OCI-LY1 (cell line): ENCODE results near the gene OR2V2.

Experiments
- H2AFZ ChIP-seq: fragments of 200-600 bp; sonication (generic), shearing (Covaris generic); 2 replicates; pipeline ENCODE4 v1.6.0; 2014; ENCODE audit warnings: antibody characterized with exemption, mild to moderate bottlenecking, low read length
- H3F3A ChIP-seq: fragments of 200-600 bp; sonication (generic), shearing (Covaris generic); 2 replicates; pipeline ENCODE4 v1.6.0; 2014; ENCODE audit warnings: mild to moderate bottlenecking, antibody characterized with exemption, low read length, moderate library complexity; ENCODE audit not compliant: insufficient read depth
- H3K27ac ChIP-seq: fragments of 200-600 bp; sonication (generic); 2 replicates; pipeline ENCODE4 v1.5.1; 2014; ENCODE audit warnings: low read length, mixed run types, mild to moderate bottlenecking, low read depth; ENCODE audit not compliant: poor library complexity, severe bottlenecking
- H3K27me3 ChIP-seq: fragments of 200-600 bp; sonication (generic); 2 replicates; pipeline ENCODE4 v1.6.0; 2014; ENCODE audit warnings: antibody characterized with exemption, mild to moderate bottlenecking, low read length, moderate library complexity; ENCODE audit not compliant: insufficient read depth
- H3K36me3 ChIP-seq: fragments of 200-600 bp; sonication (generic); 2 replicates; pipeline ENCODE4 v1.6.1; 2014; ENCODE audit warnings: mild to moderate bottlenecking, antibody characterized with exemption, low read length, moderate library complexity, mixed read lengths; ENCODE audit not compliant: insufficient read depth
- H3K4me1 ChIP-seq: fragments of 200-600 bp; sonication (generic); 2 replicates; pipeline ENCODE4 v1.5.1; 2014; ENCODE audit warnings: mild to moderate bottlenecking, low read length, moderate library complexity; ENCODE audit not compliant: insufficient read depth, severe bottlenecking
- H3K4me2 ChIP-seq: fragments of 200-600 bp; sonication (generic), shearing (Covaris generic); 2 replicates; pipeline ENCODE4 v1.6.1; 2014; ENCODE audit warnings: low read length
- H3K4me3 ChIP-seq: fragments of 200-600 bp; sonication (generic); 2 replicates; pipeline ENCODE4 v1.5.1; 2014; ENCODE audit warnings: low read length, low read depth, mild to moderate bottlenecking, mixed read lengths; ENCODE audit not compliant: poor library complexity, severe bottlenecking
- H3K79me2 ChIP-seq: fragments of 200-600 bp; shearing (Covaris generic); 2 replicates; pipeline ENCODE4 v1.6.1; 2016; ENCODE audit warnings: mixed run types, low read length, mixed read lengths; ENCODE audit not compliant: insufficient read depth
- H3K9ac ChIP-seq: fragments of 200-600 bp; sonication (generic), shearing (Covaris generic); 2 replicates; pipeline ENCODE4 v1.6.1; 2014; ENCODE audit warnings: mild to moderate bottlenecking, low read length, mixed read lengths
- H3K9me2 ChIP-seq: fragments of 200-600 bp; sonication (generic), shearing (Covaris generic); 2 replicates; pipeline ENCODE4 v1.6.1; 2014; ENCODE audit warnings: low read depth, mild to moderate bottlenecking, low read length, mixed read lengths
- H3K9me3 ChIP-seq: fragments of 200-600 bp; shearing (Covaris generic); 2 replicates; pipeline ENCODE4 v1.6.1; 2014; ENCODE audit warnings: low read length, mixed read lengths
- H4K20me1 ChIP-seq: fragments of 200-600 bp; sonication (generic), shearing (Covaris generic); 2 replicates; pipeline ENCODE4 v1.6.0; 2016; ENCODE audit warnings: mild to moderate bottlenecking, low read length; ENCODE audit not compliant: insufficient read depth
- EZH2 ChIP-seq: fragments of 200-600 bp; sonication (generic), shearing (Covaris generic); IDR thresholded peaks from 2 replicates; pipeline ENCODE4 v1.8.0; 2017; ENCODE audit warnings: borderline replicate concordance, mixed run types, mild to moderate bottlenecking, antibody characterized with exemption, low read length, moderate library complexity, mixed read lengths
- TF ChIP-seq, protein P1 (sequence below): fragments of 200-600 bp; sonication (generic), shearing (Covaris generic); IDR thresholded peaks from 2 replicates; pipeline ENCODE4 v1.5.1; 2017; ENCODE audit warnings: mild to moderate bottlenecking, antibody characterized with exemption, low read length, moderate library complexity, mixed read lengths

The OR2V2 gene

DNA sequence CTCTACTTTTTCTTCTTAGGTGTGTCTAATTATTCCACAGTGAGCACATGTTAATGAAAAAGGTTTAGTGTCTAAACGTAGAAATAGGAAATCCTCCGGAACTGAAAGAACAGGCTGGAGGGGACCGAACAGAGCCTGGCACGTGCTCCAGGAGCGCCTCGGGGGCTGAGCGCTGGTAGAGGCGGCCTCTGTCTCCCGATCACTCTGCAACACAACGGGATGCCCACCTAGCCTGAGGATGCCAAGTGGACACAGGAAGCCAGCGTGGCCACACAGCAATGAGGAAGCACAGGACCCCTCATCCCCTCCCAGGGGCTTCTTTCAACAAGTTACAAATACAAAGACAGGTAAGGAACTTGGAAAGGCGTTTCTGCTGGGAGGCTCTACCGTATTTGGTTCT is 38.2 kb downstream of the OR2V2 start:
- H3K9me3 ChIP-seq, result no peaks in the 10 kb centered on the region
- H3K4me2 ChIP-seq, result no peak overlapping the region
- H3K79me2 ChIP-seq, result no peaks in the 10 kb centered on the region
- peaks cover 19% of the 10 kb centered on the region for H3F3A ChIP-seq
- H2AFZ ChIP-seq, result no peak overlapping the region
- peaks cover 38% of the 10 kb centered on the region for H3K4me1 ChIP-seq
- H3K4me3 ChIP-seq, result no peak overlapping the region
- no peak overlapping the region for H3K27ac ChIP-seq
- no peaks in the 10 kb centered on the region for H3K27me3 ChIP-seq
- H3K9me2 ChIP-seq, result no peaks in the 10 kb centered on the region
- no peaks in the 10 kb centered on the region for H3K36me3 ChIP-seq
- TF ChIP-seq EZH2, result no peak
- TF ChIP-seq, protein P1, sequence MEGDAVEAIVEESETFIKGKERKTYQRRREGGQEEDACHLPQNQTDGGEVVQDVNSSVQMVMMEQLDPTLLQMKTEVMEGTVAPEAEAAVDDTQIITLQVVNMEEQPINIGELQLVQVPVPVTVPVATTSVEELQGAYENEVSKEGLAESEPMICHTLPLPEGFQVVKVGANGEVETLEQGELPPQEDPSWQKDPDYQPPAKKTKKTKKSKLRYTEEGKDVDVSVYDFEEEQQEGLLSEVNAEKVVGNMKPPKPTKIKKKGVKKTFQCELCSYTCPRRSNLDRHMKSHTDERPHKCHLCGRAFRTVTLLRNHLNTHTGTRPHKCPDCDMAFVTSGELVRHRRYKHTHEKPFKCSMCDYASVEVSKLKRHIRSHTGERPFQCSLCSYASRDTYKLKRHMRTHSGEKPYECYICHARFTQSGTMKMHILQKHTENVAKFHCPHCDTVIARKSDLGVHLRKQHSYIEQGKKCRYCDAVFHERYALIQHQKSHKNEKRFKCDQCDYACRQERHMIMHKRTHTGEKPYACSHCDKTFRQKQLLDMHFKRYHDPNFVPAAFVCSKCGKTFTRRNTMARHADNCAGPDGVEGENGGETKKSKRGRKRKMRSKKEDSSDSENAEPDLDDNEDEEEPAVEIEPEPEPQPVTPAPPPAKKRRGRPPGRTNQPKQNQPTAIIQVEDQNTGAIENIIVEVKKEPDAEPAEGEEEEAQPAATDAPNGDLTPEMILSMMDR, result no peak
- H3K9ac ChIP-seq, result no peak overlapping the region
- H4K20me1 ChIP-seq, result no peaks in the 10 kb centered on the region

DNA sequence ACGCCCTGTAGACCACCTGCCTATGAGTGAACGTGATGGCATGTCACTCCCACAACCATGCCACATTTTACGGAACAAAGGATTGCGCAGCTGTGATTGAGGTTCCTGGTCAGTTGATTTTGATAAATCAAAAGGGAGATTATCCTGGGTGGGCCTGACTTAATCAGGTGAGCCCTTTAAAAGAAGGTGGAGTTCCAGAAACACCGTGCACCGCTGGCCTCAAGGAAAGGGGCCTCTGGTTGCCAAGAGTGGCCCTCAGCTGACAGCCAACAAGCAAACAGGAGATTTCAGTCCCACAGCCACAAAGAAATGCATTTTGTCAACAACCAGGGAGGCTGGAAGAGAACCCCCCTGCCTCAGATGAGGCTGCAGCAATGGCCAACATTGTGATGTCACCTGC is 38.6 kb downstream of the OR2V2 start:
- Histone ChIP-seq H3K9me3 (no peaks in the 10 kb centered on the region), H3K79me2 (no peaks in the 10 kb centered on the region), H3K9ac (no peak overlapping the region), H3K4me3 (no peak overlapping the region), H2AFZ (no peak overlapping the region), H3K27ac (no peak overlapping the region), H3K36me3 (no peaks in the 10 kb centered on the region), H3K27me3 (no peaks in the 10 kb centered on the region), H3K9me2 (no peaks in the 10 kb centered on the region), H3K4me2 (no peak overlapping the region), H3K4me1 (peaks cover 38% of the 10 kb centered on the region), H3F3A (peaks cover 19% of the 10 kb centered on the region), H4K20me1 (no peaks in the 10 kb centered on the region)
- no peak for TF ChIP-seq EZH2
- TF ChIP-seq, protein P1, result no peak

DNA sequence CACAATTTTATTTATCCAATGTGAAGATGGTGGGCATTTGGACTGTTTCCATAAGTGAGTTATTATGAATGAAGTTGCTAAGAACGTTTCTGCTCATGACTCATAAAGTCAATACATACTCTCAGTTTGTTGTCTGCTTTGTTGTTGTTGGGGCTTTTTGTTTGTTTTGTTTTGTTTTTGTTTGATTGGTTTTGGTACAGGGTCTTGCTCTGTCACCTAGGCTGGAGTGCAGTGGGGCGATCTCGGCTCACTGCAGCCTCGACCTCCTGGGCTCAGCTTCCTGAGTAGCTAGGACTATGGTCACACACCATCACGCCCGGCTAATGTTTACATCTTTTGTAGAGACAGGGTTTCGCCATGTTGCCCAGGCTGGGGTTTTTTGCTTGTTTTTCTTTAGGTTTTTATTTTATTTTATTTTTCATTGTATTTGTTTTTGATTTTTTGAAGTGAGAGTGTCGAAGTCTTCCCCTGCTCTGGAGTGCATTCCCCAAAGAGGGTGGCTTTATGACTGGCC is 39.7 kb downstream of the OR2V2 start:
- no peaks in the 10 kb centered on the region for H3K9me3 ChIP-seq
- H3K79me2 ChIP-seq, result no peaks in the 10 kb centered on the region
- H3K36me3 ChIP-seq, result no peaks in the 10 kb centered on the region
- H3K4me2 ChIP-seq, result peak overlapping the region; percentile 63
- peak overlapping the region; percentile 84 for H3K27ac ChIP-seq
- H3K27me3 ChIP-seq, result no peaks in the 10 kb centered on the region
- no peaks in the 10 kb centered on the region for H3K9me2 ChIP-seq
- no peaks in the 10 kb centered on the region for H4K20me1 ChIP-seq
- H3K4me3 ChIP-seq, result peak overlapping the region; percentile 79
- no peak for TF ChIP-seq EZH2
- TF ChIP-seq, protein P1, result no peak
- peaks cover 18% of the 10 kb centered on the region for H3F3A ChIP-seq
- peaks cover 38% of the 10 kb centered on the region for H3K4me1 ChIP-seq
- H2AFZ ChIP-seq, result no peak overlapping the region
- H3K9ac ChIP-seq, result peak overlapping the region; percentile 51
